ENCODE measurements around the gene CADM3. TPM values are rescaled to one million over a fixed set of nuclear protein-coding genes. Genes with fewer than 3 reads are reported as not detected.
A peak's percentile ranks its signal among the peaks of the same experiment; 100 is the strongest.

CADM3 gene
- polyA plus RNA-seq, 3 donors from 2014 or later = not detected

DNA sequence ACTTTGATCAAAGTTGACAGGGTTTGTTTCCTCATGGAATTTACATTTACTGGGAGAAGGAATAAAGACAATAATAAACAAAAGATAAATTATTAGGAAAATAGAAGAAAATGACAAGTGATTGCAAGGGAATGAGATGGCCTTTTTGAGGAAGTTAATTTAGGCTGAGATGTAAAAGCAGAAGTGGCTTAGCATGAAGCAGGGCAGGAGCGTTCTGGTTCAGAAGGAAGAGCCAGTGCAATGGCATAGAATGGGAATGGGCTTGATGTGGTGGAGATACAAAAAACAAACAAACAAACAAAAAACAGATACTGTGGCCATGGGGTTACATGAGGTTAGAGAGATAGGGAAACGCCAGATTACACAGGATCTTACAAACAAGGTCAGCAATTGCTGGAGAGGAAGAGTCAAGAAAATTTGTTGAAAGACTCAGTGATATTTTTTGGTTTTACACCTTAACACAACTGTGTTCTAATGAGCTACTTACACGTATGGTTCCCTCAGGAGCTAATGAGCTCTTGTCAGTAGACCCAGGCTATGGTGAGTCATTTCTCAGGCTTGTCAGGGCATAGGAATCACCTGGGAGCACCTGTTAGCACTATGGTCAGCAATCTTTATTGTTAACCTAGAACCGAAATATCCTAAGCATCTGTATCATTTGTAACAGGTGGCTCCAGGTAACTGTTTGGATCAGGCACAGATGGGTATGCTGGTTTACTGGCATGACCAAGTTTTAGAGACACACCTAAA is 8.7 kb upstream of the CADM3 start:
- no peak for DNase-seq
- H3K4me3 Mint-ChIP-seq = no peak overlapping the region
- H3K36me3 Mint-ChIP-seq = no peaks in the 10 kb centered on the region
- H3K27ac Mint-ChIP-seq = peak overlapping the region in 1 of 6 donors; percentile 55
- peaks cover 0 to 6% of the 10 kb centered on the region in 2 donors for H3K4me1 Mint-ChIP-seq
- H3K9me3 Mint-ChIP-seq = no peaks in the 10 kb centered on the region
- H3K27me3 Mint-ChIP-seq (ENCODE audit: low read depth in 3 of 3) = peaks cover 1 to 11% (median 4%) of the 10 kb centered on the region in 3 donors

DNA sequence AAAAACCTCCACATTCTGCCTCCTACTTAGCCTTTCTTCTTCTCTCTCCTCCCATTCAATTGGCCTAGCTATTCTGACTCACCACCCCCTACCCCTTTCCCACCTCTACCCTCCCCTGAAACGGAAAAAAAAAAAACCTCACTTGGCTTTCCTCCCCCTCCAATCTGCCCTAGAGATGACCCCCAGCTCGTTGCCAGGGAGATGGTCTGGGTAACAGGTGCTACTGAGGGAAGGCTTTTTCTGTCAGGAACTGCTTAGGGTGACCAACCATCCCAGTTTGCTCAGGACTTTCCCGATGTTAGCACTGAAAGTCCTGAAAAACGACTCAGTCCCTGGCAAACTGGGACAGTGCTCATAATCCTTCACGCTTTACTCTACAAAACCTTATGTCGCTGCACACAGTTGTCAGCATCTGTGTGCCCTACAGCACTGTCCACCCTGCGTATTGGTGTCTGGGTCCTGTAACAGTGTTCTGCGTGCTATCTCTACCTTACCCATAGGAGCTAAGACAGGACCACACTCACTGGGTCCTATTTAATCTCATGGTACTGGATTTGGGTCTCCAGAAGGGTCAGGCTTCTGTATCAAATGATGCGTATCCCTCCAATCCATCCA is 7.7 kb upstream of the CADM3 start:
- no peak overlapping the region for H3K27ac Mint-ChIP-seq
- no peaks in the 10 kb centered on the region for H3K9me3 Mint-ChIP-seq
- H3K4me3 Mint-ChIP-seq = no peak overlapping the region
- H3K4me1 Mint-ChIP-seq = peaks cover 0 to 6% of the 10 kb centered on the region in 2 donors
- no peak for DNase-seq
- no peaks in the 10 kb centered on the region for H3K36me3 Mint-ChIP-seq
- peaks cover 1 to 18% (median 5%) of the 10 kb centered on the region in 3 donors for H3K27me3 Mint-ChIP-seq (ENCODE audit: low read depth in 3 of 3)

DNA sequence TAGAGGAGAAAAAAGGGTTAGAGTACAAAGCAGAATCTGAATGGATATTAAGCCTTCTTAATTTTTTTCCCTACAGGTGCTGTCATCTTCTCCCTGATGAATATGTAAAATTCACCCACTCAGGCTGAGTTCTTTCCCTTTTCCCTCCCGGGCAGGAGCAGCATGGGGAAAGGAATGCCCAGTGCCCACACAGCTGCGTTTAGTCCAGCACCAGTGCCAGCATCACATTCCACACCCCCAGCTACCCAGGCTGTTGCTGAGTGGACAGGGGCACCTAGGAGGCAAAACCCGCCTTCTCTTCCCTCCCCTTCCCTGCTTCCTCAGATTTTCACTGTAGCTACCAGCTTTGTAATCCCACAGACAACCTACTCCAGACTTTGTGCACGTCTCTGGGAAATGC is 3.4 kb upstream of the CADM3 start:
- Mint-ChIP-seq H3K4me1 (peaks cover 0 to 3% of the 10 kb centered on the region in 2 donors), H3K27me3 (ENCODE audit: low read depth in 3 of 3) (peaks cover 7 to 17% (median 12%) of the 10 kb centered on the region in 3 donors), H3K4me3 (no peak overlapping the region), H3K27ac (no peak overlapping the region), H3K9me3 (no peaks in the 10 kb centered on the region), H3K36me3 (no peaks in the 10 kb centered on the region)
- DNase-seq = no peak

DNA sequence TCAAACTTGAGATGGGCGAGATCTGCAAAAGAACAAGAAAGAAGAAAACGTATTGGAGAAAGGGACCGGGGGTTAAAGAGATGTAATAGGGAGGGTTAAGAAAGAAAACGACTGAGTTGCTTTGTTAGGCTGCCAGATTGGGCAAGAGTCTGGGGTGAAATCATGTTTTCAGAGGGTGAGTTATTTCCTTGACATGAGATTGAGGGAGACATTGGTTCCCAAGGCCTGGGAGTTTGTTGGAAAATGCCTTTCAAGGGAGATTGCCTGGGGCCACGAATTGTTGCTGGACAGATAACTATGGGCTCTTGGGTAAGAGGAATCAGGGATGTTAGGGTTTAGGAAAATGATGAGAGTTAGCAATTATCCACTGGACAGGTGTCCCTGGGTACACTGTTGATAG is 776 bp upstream of the CADM3 start:
- Mint-ChIP-seq H3K4me3 (no peak overlapping the region), H3K4me1 (peaks cover 0 to 3% of the 10 kb centered on the region in 2 donors), H3K27ac (no peak overlapping the region), H3K9me3 (no peaks in the 10 kb centered on the region), H3K36me3 (no peaks in the 10 kb centered on the region), H3K27me3 (ENCODE audit: low read depth in 3 of 3) (peaks cover 12 to 29% (median 14%) of the 10 kb centered on the region in 3 donors)
- no peak for DNase-seq

DNA sequence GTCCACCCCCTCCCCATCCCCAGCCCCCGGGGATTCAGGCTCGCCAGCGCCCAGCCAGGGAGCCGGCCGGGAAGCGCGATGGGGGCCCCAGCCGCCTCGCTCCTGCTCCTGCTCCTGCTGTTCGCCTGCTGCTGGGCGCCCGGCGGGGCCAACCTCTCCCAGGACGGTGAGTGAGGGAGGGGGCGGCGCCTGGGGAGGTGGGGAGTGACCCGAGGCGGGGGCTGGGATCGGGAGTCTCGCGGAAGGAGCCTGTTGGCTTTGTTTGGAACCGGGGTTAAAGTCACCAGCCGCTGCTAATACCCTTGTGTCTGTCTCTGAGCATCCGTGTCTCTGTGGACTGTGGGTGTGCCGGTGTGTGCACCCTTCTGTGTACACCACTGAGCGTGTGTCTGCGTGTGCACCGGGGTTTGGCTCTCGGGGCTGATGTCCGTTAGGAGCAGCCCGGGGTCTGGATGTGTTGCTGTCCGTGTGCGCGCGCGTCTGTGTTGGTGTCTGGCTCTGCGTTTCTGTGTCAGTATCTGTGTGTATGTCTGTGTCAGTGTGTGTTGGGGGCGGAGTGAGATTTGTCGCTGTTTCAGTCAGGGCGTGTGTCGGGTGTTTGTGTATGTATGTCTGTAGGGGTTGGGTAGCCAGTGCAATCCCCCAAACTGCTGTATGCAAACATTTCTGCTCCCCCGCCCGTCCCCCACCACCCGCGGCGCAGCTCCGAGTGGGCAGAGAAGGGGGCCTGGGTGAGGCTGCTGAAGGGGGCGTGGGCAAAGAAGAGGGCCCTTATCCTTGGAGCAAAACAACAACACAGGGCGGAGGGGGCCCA is 480 bp downstream of the CADM3 start:
- Mint-ChIP-seq H3K27ac (no peak overlapping the region), H3K4me1 (peaks cover 0 to 3% of the 10 kb centered on the region in 2 donors), H3K36me3 (no peaks in the 10 kb centered on the region), H3K27me3 (ENCODE audit: low read depth in 3 of 3) (peaks cover 12 to 29% (median 14%) of the 10 kb centered on the region in 3 donors), H3K9me3 (no peaks in the 10 kb centered on the region), H3K4me3 (peak overlapping the region in 1 of 5 donors; percentile 19)
- DNase-seq = no peak

DNA sequence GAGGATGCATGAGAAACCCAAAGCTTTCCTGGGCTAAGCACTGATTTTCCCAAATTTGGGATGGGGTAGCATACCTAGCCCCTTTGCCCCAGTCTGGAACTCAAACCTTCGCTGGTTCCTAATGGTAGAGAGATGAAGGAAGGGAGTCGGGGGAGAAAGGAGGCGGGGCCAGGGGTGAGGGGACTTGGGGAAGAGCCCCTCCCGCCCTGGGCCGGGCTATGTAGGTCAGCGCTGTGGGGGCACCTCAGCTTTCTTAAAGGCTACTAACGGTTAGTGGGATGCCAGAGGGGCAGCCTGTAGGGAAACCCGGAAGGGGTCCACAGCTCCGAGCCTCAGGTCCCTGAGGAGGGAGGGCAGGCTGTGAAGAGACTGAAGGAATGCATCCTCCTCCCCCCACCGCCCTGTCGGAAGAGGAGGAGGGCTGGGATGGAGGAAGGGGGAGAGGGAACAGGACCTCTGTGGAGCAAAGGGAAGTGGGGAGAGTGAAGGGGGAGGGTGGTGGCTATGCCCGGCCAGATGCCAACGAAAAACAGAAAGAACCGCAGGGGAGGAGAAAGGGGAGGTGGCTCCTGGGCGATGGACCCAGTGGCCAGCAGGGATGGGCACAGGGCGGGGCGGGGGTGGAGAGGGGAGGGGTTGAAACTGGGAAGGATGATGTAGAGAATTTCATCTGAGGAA is 1.3 kb downstream of the CADM3 start:
- H3K36me3 Mint-ChIP-seq = no peaks in the 10 kb centered on the region
- no peaks in the 10 kb centered on the region for H3K9me3 Mint-ChIP-seq
- H3K27ac Mint-ChIP-seq = no peak overlapping the region
- peaks cover 0 to 3% of the 10 kb centered on the region in 2 donors for H3K4me1 Mint-ChIP-seq
- peaks cover 9 to 26% (median 17%) of the 10 kb centered on the region in 3 donors for H3K27me3 Mint-ChIP-seq (ENCODE audit: low read depth in 3 of 3)
- DNase-seq = no peak
- H3K4me3 Mint-ChIP-seq = no peak overlapping the region

DNA sequence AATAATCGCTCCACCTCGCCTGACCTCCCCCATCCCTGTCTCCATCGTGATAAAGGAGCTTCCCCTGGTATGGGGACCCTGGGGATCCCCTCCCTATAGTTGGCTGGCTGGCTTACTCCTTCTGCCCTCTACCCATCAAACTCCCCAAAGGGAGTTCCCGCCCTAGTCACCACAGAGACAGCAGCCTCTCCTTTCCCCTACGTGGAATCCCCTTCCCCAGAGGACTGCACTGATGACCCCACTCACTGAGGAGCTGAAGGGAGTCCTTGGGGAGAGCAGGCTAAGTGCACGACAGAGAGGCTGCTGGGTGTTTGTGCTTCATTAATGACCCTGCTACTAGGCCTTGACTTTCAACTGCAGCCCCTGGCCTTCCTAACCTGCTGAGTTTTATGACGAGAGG is 1.9 kb downstream of the CADM3 start:
- DNase-seq = no peak
- H3K9me3 Mint-ChIP-seq = no peaks in the 10 kb centered on the region
- H3K4me1 Mint-ChIP-seq = peaks cover 0 to 3% of the 10 kb centered on the region in 2 donors
- no peak overlapping the region for H3K4me3 Mint-ChIP-seq
- H3K27me3 Mint-ChIP-seq (ENCODE audit: low read depth in 3 of 3) = peaks cover 9 to 21% (median 17%) of the 10 kb centered on the region in 3 donors
- no peaks in the 10 kb centered on the region for H3K36me3 Mint-ChIP-seq
- no peak overlapping the region for H3K27ac Mint-ChIP-seq

DNA sequence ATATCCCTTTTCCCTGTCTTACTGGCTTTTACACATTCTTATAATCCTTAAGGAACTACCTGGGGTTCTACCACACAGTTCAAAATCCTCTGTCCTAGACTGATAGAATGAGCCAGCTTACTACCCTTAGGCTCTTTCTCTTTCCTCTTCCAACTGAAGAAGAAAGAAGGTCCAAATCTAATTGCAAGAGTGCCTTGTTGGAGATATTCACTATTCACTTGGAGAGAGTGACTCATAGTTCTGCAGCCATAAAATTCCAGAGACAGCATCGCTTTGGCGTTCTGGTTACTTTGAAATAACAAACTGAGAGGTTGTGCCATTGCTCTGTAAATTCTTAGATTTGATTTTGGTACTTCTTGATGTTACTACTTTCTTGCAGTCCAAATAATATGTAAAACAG is 4.2 kb downstream of the CADM3 start:
- H3K4me3 Mint-ChIP-seq = no peak overlapping the region
- no peaks in the 10 kb centered on the region for H3K9me3 Mint-ChIP-seq
- H3K4me1 Mint-ChIP-seq = peaks cover 0 to 1% of the 10 kb centered on the region in 2 donors
- no peak overlapping the region for H3K27ac Mint-ChIP-seq
- DNase-seq = no peak
- H3K27me3 Mint-ChIP-seq (ENCODE audit: low read depth in 3 of 3) = peaks cover 10 to 24% (median 17%) of the 10 kb centered on the region in 3 donors
- no peaks in the 10 kb centered on the region for H3K36me3 Mint-ChIP-seq

DNA sequence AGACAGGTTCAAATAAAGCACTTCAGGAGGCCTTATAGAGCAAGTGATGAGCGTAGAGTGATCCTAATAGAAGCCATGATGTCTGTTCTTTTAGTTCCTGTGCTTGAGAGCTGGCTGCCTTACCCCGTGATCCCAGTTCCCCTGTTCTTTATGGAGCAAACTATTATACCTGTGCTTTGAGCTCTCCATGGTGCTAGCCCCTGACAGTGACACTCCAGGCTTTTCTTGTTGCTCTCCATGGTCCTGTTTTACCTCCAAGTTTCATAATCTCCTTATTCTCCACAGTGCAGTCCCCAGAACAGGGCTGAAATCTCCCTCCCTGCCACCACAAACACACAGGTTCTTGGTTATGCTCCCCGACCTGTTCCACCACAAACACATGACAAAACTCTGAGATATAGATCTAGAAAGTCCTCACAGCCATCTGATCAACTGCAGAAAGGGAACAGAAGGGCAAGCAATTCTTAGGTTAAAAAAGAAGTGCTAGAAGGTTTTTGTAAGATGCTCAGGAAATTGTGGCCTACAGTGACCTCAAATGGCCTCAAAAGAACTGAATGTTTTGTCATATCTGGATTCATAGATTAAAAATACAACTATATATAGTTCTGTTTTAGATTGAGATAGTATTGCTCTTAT is 6.0 kb downstream of the CADM3 start:
- Mint-ChIP-seq H3K36me3 (no peaks in the 10 kb centered on the region), H3K4me3 (no peak overlapping the region), H3K27me3 (ENCODE audit: low read depth in 3 of 3) (peaks cover 4 to 26% (median 17%) of the 10 kb centered on the region in 3 donors), H3K9me3 (no peaks in the 10 kb centered on the region), H3K4me1 (no peaks in the 10 kb centered on the region), H3K27ac (no peak overlapping the region)
- peak; percentile 5 to 24 (median 10) for DNase-seq

DNA sequence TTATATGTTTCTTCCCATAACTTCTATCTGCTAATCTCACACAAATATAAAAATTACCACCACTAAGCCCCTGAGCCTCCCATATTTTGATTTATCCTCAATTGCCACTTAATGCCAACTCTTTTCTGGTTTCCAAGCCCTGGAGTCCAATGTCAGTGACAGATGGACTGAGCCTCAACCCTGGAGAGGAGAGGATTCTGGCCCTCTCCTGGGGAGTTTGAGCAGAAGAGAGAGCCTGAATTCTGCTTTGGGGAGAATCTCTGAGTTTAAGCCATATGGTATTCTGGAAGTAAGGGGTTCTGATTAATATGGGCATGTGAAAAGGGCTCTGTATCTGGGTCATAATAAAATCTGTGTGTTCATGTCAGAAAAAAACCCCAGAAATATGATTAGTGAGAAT is 8.5 kb downstream of the CADM3 start:
- Mint-ChIP-seq H3K9me3 (no peaks in the 10 kb centered on the region), H3K27ac (no peak overlapping the region), H3K36me3 (no peaks in the 10 kb centered on the region), H3K27me3 (ENCODE audit: low read depth in 3 of 3) (peaks cover 3 to 14% (median 11%) of the 10 kb centered on the region in 3 donors), H3K4me3 (no peak overlapping the region), H3K4me1 (no peaks in the 10 kb centered on the region)
- no peak for DNase-seq

DNA sequence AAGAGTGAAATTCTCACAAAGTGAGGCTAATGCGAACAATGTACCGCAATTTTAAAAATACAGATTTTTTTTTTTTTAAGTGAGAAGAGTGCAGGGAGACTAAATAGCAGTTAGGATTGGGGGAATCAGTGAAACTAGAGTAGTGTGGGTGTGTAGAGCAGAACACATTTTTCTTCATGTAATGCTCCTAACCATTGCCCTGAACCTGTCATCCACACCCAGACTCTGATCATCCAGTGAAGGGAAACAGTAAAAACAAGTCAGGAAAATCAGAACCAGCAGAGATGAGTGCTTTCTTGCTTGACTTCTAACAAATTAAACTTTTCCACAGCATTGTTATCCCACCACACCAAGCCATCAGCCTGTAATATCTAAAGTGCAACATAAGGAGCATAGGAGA is 9.1 kb downstream of the CADM3 start:
- no peak overlapping the region for H3K27ac Mint-ChIP-seq
- H3K9me3 Mint-ChIP-seq = no peaks in the 10 kb centered on the region
- no peaks in the 10 kb centered on the region for H3K4me1 Mint-ChIP-seq
- DNase-seq = no peak
- peaks cover 3 to 14% (median 9%) of the 10 kb centered on the region in 3 donors for H3K27me3 Mint-ChIP-seq (ENCODE audit: low read depth in 3 of 3)
- H3K4me3 Mint-ChIP-seq = no peak overlapping the region
- no peaks in the 10 kb centered on the region for H3K36me3 Mint-ChIP-seq

DNA sequence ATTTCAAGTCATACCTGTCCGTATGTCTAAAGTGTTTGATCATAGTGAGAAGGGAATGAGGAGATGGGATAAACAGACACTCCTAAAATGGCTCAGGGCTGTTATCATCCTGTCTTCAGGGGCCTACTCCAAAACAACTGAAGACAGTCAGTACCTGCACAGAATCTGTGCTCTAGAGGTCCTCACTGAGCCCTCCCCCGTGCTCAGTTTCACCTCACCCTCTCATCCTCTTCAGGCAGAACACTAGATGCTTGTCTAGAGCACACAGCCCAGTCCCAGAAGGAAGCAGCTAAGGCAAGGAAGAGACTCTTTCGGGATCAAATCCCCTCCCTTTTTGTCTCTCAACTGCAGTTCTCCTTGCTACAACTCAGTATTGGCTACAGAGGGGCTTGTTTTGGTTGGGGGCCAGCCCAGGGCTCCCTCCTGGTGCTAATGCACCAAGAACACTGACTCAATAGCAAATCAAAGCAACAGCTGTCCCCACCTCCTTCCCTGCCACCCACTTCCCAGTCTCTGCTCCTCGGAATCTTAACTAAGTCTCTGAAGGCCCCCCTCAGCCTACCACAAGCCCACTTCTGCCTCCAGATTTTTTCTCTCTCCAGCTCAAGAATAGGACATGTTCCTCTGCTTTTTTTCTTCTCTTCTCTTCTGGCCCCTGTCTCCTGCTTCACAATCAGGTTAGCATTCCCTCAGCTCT is 10.1 kb downstream of the CADM3 start:
- H3K36me3 Mint-ChIP-seq = no peaks in the 10 kb centered on the region
- DNase-seq = no peak
- H3K27me3 Mint-ChIP-seq (ENCODE audit: low read depth in 3 of 3) = peaks cover 3 to 14% (median 9%) of the 10 kb centered on the region in 3 donors
- no peak overlapping the region for H3K4me3 Mint-ChIP-seq
- no peaks in the 10 kb centered on the region for H3K9me3 Mint-ChIP-seq
- H3K27ac Mint-ChIP-seq = no peak overlapping the region
- H3K4me1 Mint-ChIP-seq = no peaks in the 10 kb centered on the region

DNA sequence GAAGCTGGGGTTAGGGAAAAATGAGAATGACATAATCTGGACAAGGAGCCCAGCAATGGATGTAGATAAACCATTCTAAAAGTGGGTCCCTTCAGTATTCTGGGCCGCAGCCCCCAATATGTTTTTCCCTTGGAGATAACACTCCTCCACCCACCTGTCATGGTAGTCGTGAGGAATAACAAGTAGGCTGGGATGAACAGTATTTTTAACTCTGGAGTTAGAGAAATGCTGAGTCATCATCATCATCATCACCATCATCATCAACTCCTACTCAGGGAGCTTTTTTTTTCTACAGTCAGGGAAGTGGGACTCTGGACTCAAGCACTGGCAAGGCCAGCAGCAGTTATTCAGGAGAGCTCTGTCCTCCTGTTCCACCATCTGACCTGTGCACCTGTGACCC is 12.8 kb downstream of the CADM3 start:
- Mint-ChIP-seq H3K27me3 (ENCODE audit: low read depth in 3 of 3) (peaks cover 5 to 30% (median 14%) of the 10 kb centered on the region in 3 donors), H3K36me3 (no peaks in the 10 kb centered on the region), H3K4me1 (no peaks in the 10 kb centered on the region), H3K9me3 (no peaks in the 10 kb centered on the region), H3K27ac (no peak overlapping the region), H3K4me3 (no peak overlapping the region)
- DNase-seq = no peak
